Activated CD4-positive, alpha-beta T cell treated with anti-CD3 and anti-CD28 coated beads, Interleukin-2, amount 10 ng/mL, durations not matched to agents 7 days and 5 days (primary cell): ENCODE measurements around the gene PTPRN2. TPM values are rescaled to one million over a fixed set of nuclear protein-coding genes. Genes with fewer than 3 reads are reported as not detected.

ENCODE experiments used
- CTCF ChIA-PET: fragments of 350-600 bp; sonication (Branson Sonifier 250); formaldehyde crosslinking; loops from one replicate; lab custom pipeline; 2021; ENCODE audit warnings: antibody characterized with exemption; lab: Charles Lee
- POLR2A ChIA-PET: fragments of 350-600 bp; sonication (Branson Sonifier 250); formaldehyde crosslinking; loops from one replicate; lab custom pipeline; 2021; ENCODE audit warnings: antibody characterized with exemption; lab: Charles Lee
- DNase-seq: peaks from one replicate; pipeline ENCODE4 v3.0.0-alpha.2; 2020
- H3K27ac Mint-ChIP-seq: one replicate; pipeline ENCODE4 v1.8.0; 2021; ENCODE audit warnings: mild to moderate bottlenecking, moderate library complexity, mixed read lengths
- H3K27me3 Mint-ChIP-seq: one replicate; pipeline ENCODE4 v1.8.0; 2021; ENCODE audit warnings: mixed read lengths
- H3K36me3 Mint-ChIP-seq: one replicate; pipeline ENCODE4 v1.8.0; 2021; ENCODE audit warnings: low read depth, mixed read lengths
- H3K4me1 Mint-ChIP-seq: one replicate; pipeline ENCODE4 v1.8.0; 2021; ENCODE audit warnings: mixed read lengths
- H3K4me3 Mint-ChIP-seq: one replicate; pipeline ENCODE4 v1.8.0; 2021; ENCODE audit warnings: mild to moderate bottlenecking, moderate library complexity, mixed read lengths
- H3K9me3 Mint-ChIP-seq: one replicate; pipeline ENCODE4 v1.8.0; 2021; ENCODE audit warnings: mixed read lengths
- total RNA-seq, 2 experiments: library from RNA; stranded (reverse); gene quantifications; one replicate each; pipeline ENCODE4 v1.2.3, GENCODE V29; 2021

The PTPRN2 gene
- total RNA-seq, 2 experiments from 2014 or later, result 2.6 to 2.7 TPM

- Mint-ChIP-seq H3K27ac (no peak overlapping the region), H3K27me3 (no peaks in the 10 kb centered on the region), H3K36me3 (no peaks in the 10 kb centered on the region), H3K4me3 (no peak overlapping the region), H3K9me3 (no peaks in the 10 kb centered on the region), H3K4me1 (no peaks in the 10 kb centered on the region)
- POLR2A ChIA-PET, result no interaction called here
- no peak for DNase-seq
- CTCF ChIA-PET, result no interaction called here
Measured at GRCh38 chr7:158501393-158502067, 86.1 kb downstream of the PTPRN2 start.

GRCh38 chr7:158500651-158501052 is 87.0 kb downstream of the PTPRN2 start:
- no peaks in the 10 kb centered on the region for H3K27me3 Mint-ChIP-seq
- ChIA-PET CTCF (no interaction called here), POLR2A (no interaction called here)
- no peaks in the 10 kb centered on the region for H3K36me3 Mint-ChIP-seq
- no peak overlapping the region for H3K27ac Mint-ChIP-seq
- no peaks in the 10 kb centered on the region for H3K9me3 Mint-ChIP-seq
- no peak overlapping the region for H3K4me3 Mint-ChIP-seq
- DNase-seq, result no peak
- no peaks in the 10 kb centered on the region for H3K4me1 Mint-ChIP-seq

GRCh38 chr7:158499082-158499455 is 88.6 kb downstream of the PTPRN2 start:
- DNase-seq, result no peak
- Mint-ChIP-seq H3K9me3 (no peaks in the 10 kb centered on the region), H3K36me3 (no peaks in the 10 kb centered on the region), H3K27ac (no peak overlapping the region), H3K27me3 (no peaks in the 10 kb centered on the region), H3K4me1 (no peaks in the 10 kb centered on the region), H3K4me3 (no peak overlapping the region)
- ChIA-PET CTCF (interaction anchor here (0.5 kb wide), 1 partner anchor 374 kb away, joined by 3 read pairs; no protein-coding TSS in a partner anchor), POLR2A (no interaction called here)

GRCh38 chr7:158498443-158499081 is 89.1 kb downstream of the PTPRN2 start:
- CTCF ChIA-PET, result interaction anchor here (0.5 kb wide), 1 partner anchor 374 kb away, joined by 3 read pairs; no protein-coding TSS in a partner anchor
- Mint-ChIP-seq H3K27ac (no peak overlapping the region), H3K9me3 (no peaks in the 10 kb centered on the region), H3K27me3 (no peaks in the 10 kb centered on the region), H3K4me1 (no peaks in the 10 kb centered on the region), H3K4me3 (no peak overlapping the region), H3K36me3 (no peaks in the 10 kb centered on the region)
- no peak for DNase-seq
- POLR2A ChIA-PET, result no interaction called here

- no peak overlapping the region for H3K4me3 Mint-ChIP-seq
- no peaks in the 10 kb centered on the region for H3K4me1 Mint-ChIP-seq
- no peak for DNase-seq
- H3K36me3 Mint-ChIP-seq, result no peaks in the 10 kb centered on the region
- no peaks in the 10 kb centered on the region for H3K9me3 Mint-ChIP-seq
- no peaks in the 10 kb centered on the region for H3K27me3 Mint-ChIP-seq
- CTCF ChIA-PET, result no interaction called here
- POLR2A ChIA-PET, result no interaction called here
- no peak overlapping the region for H3K27ac Mint-ChIP-seq
Measured at GRCh38 chr7:158497627-158498026, 90.0 kb downstream of the PTPRN2 start.

- H3K4me1 Mint-ChIP-seq, result no peaks in the 10 kb centered on the region
- H3K9me3 Mint-ChIP-seq, result no peaks in the 10 kb centered on the region
- no peaks in the 10 kb centered on the region for H3K27me3 Mint-ChIP-seq
- no peak for DNase-seq
- ChIA-PET POLR2A (no interaction called here), CTCF (no interaction called here)
- no peak overlapping the region for H3K4me3 Mint-ChIP-seq
- H3K27ac Mint-ChIP-seq, result no peak overlapping the region
- no peaks in the 10 kb centered on the region for H3K36me3 Mint-ChIP-seq
Measured at GRCh38 chr7:158495786-158496185, 91.8 kb downstream of the PTPRN2 start.

GRCh38 chr7:158495216-158495615 is 92.4 kb downstream of the PTPRN2 start:
- no peak overlapping the region for H3K4me3 Mint-ChIP-seq
- H3K36me3 Mint-ChIP-seq, result no peaks in the 10 kb centered on the region
- no peaks in the 10 kb centered on the region for H3K27me3 Mint-ChIP-seq
- no peaks in the 10 kb centered on the region for H3K9me3 Mint-ChIP-seq
- no peaks in the 10 kb centered on the region for H3K4me1 Mint-ChIP-seq
- H3K27ac Mint-ChIP-seq, result no peak overlapping the region
- ChIA-PET POLR2A (no interaction called here), CTCF (no interaction called here)
- no peak for DNase-seq

GRCh38 chr7:158494643-158495042 is 93.0 kb downstream of the PTPRN2 start:
- ChIA-PET POLR2A (no interaction called here), CTCF (interaction anchor here (0.6 kb wide), 1 partner anchor 9 kb away, joined by 3 read pairs; no protein-coding TSS in a partner anchor)
- H3K27me3 Mint-ChIP-seq, result no peaks in the 10 kb centered on the region
- no peak for DNase-seq
- H3K27ac Mint-ChIP-seq, result no peak overlapping the region
- no peaks in the 10 kb centered on the region for H3K36me3 Mint-ChIP-seq
- no peaks in the 10 kb centered on the region for H3K4me1 Mint-ChIP-seq
- H3K4me3 Mint-ChIP-seq, result no peak overlapping the region
- H3K9me3 Mint-ChIP-seq, result no peaks in the 10 kb centered on the region

GRCh38 chr7:158494162-158494586 is 93.4 kb downstream of the PTPRN2 start:
- Mint-ChIP-seq H3K9me3 (no peaks in the 10 kb centered on the region), H3K4me1 (no peaks in the 10 kb centered on the region), H3K4me3 (no peak overlapping the region), H3K27me3 (no peaks in the 10 kb centered on the region), H3K27ac (no peak overlapping the region), H3K36me3 (no peaks in the 10 kb centered on the region)
- CTCF ChIA-PET, result interaction anchor here (0.6 kb wide), 1 partner anchor 9 kb away, joined by 3 read pairs; no protein-coding TSS in a partner anchor
- no peak for DNase-seq
- POLR2A ChIA-PET, result no interaction called here

GRCh38 chr7:158492367-158492764 is 95.3 kb downstream of the PTPRN2 start:
- H3K4me3 Mint-ChIP-seq, result no peak overlapping the region
- no peak overlapping the region for H3K27ac Mint-ChIP-seq
- H3K36me3 Mint-ChIP-seq, result no peaks in the 10 kb centered on the region
- CTCF ChIA-PET, result no interaction called here
- DNase-seq, result no peak
- POLR2A ChIA-PET, result no interaction called here
- no peaks in the 10 kb centered on the region for H3K27me3 Mint-ChIP-seq
- H3K9me3 Mint-ChIP-seq, result no peaks in the 10 kb centered on the region
- no peaks in the 10 kb centered on the region for H3K4me1 Mint-ChIP-seq

GRCh38 chr7:158491094-158491493 is 96.5 kb downstream of the PTPRN2 start:
- H3K36me3 Mint-ChIP-seq, result no peaks in the 10 kb centered on the region
- no peak overlapping the region for H3K4me3 Mint-ChIP-seq
- ChIA-PET CTCF (no interaction called here), POLR2A (no interaction called here)
- H3K9me3 Mint-ChIP-seq, result no peaks in the 10 kb centered on the region
- H3K27me3 Mint-ChIP-seq, result no peaks in the 10 kb centered on the region
- no peaks in the 10 kb centered on the region for H3K4me1 Mint-ChIP-seq
- no peak overlapping the region for H3K27ac Mint-ChIP-seq
- DNase-seq, result no peak

GRCh38 chr7:158490171-158490782 is 97.3 kb downstream of the PTPRN2 start:
- POLR2A ChIA-PET, result no interaction called here
- Mint-ChIP-seq H3K36me3 (no peaks in the 10 kb centered on the region), H3K4me3 (no peak overlapping the region), H3K27ac (no peak overlapping the region), H3K4me1 (no peaks in the 10 kb centered on the region), H3K27me3 (no peaks in the 10 kb centered on the region), H3K9me3 (no peaks in the 10 kb centered on the region)
- no peak for DNase-seq
- CTCF ChIA-PET, result no interaction called here

- CTCF ChIA-PET, result no interaction called here
- Mint-ChIP-seq H3K4me3 (no peak overlapping the region), H3K27ac (no peak overlapping the region), H3K36me3 (no peaks in the 10 kb centered on the region), H3K9me3 (no peaks in the 10 kb centered on the region), H3K27me3 (no peaks in the 10 kb centered on the region), H3K4me1 (no peaks in the 10 kb centered on the region)
- POLR2A ChIA-PET, result no interaction called here
- DNase-seq, result no peak
Measured at GRCh38 chr7:158489462-158490155, 98.0 kb downstream of the PTPRN2 start.
